Measurements from ENCODE around the gene PRDM4.

PRDM4 gene

DNA sequence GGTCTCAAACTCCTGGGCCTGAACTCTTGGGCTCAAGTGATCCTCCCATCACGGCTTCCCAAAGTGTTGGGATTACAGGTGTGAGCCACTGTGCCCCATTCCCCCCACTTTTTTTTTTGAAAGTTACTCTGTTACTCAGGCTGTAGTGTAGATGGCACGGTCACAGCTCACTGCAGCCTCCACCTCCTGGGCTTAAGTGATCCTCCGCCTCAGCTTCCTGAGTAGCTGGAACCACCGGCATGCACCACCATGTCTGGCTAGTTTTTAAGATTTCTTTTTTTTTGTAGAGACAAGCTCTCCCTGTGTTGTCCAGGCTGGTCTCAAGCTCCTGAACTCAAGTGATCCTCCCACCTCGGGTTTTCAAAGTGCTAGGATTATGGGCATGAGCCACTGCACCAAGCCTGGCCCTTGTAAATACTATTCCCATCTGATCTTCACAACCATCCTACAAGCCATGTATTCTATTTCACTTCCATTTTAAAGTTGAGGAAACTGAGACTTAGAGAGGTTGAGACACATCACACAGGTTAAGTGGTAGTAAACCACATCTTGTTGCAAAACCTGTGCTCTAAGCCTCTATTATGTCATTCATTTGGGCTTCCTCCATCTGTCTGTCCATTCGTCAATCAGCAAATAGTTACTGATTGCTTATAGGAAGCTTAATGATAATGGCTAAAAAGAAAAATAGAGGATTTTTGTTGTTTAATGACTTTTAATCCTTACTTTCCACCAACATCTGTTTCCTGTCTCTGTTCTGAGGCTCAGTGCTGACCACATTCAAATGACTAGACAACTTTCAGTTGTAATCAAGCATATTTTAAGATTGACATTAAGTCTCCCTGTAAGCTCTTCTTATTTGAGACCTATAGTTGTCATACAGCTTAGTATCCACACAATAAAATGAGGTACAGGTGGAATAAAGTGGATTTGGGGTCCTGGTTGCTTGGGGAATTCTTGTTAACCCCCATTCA, 22.8 kb upstream of the PRDM4 start:
- no peaks in the 10 kb centered on the region for H3K9me3 ChIP-seq (ENCODE audit: control insufficient read depth, low read length)
- peaks cover 19% of the 10 kb centered on the region for H3K27me3 ChIP-seq (replicated peaks; ENCODE audit: control insufficient read depth, insufficient read depth, low read length)
- no peak overlapping the region for H3K4me3 ChIP-seq (ENCODE audit: low read length)
- no peaks in the 10 kb centered on the region for H3K36me3 ChIP-seq (ENCODE audit: control insufficient read depth, insufficient read depth, low read length, severe bottlenecking)
- DNase-seq (ENCODE audit: low read depth), result no peak
- H3K4me1 ChIP-seq (ENCODE audit: control insufficient read depth, insufficient read depth, low read length), result no peaks in the 10 kb centered on the region
- no peak overlapping the region for H3K9ac ChIP-seq (ENCODE audit: low read length)

DNA sequence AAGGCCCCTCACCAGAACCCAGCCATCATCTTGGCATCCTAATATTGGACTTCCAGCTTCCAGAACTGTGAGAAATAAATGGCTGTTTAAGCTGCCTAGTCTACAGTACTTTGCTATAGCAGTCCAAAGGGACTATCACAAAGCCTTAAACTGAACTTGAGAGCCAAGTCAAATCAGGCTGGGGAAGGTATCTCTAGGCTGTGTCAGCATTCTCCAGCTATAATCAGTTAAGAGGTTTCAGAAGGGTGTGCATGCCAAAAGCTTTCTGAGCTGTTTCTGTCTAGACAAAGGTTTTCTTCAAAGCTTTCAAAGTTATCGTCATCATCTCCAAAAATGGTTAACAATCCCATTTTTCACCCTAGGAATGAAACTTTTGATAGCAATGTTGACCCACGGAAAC, 21.1 kb upstream of the PRDM4 start:
- no peak overlapping the region for H3K9ac ChIP-seq (ENCODE audit: low read length)
- H3K4me3 ChIP-seq (ENCODE audit: low read length), result no peak overlapping the region
- peaks cover 19% of the 10 kb centered on the region for H3K27me3 ChIP-seq (replicated peaks; ENCODE audit: control insufficient read depth, insufficient read depth, low read length)
- no peaks in the 10 kb centered on the region for H3K9me3 ChIP-seq (ENCODE audit: control insufficient read depth, low read length)
- H3K36me3 ChIP-seq (ENCODE audit: control insufficient read depth, insufficient read depth, low read length, severe bottlenecking), result no peaks in the 10 kb centered on the region
- DNase-seq (ENCODE audit: low read depth), result no peak
- no peaks in the 10 kb centered on the region for H3K4me1 ChIP-seq (ENCODE audit: control insufficient read depth, insufficient read depth, low read length)

DNA sequence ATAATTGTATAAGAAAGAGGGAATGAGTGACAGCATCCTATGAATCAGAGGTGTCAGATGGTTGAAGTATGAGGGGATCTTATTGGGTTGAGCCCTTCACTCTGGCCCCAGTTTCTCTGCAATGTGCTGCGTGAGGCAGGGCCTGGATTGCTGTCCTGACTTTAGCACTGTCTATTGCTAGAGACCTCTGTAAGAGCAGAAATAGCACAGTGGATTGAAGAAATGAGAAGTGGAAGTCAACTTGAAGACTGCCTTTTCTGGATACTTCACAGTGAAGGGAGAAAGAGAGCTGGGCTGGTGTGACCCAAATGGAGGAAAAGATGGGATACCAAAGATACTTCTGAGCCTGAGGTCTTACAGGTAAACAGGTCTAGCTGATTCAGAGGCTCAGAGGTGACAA, 19.4 kb upstream of the PRDM4 start:
- H3K36me3 ChIP-seq (ENCODE audit: control insufficient read depth, insufficient read depth, low read length, severe bottlenecking), result no peaks in the 10 kb centered on the region
- no peaks in the 10 kb centered on the region for H3K4me1 ChIP-seq (ENCODE audit: control insufficient read depth, insufficient read depth, low read length)
- no peak for DNase-seq (ENCODE audit: low read depth)
- H3K4me3 ChIP-seq (ENCODE audit: low read length), result no peak overlapping the region
- no peak overlapping the region for H3K9ac ChIP-seq (ENCODE audit: low read length)
- H3K9me3 ChIP-seq (ENCODE audit: control insufficient read depth, low read length), result no peaks in the 10 kb centered on the region
- peaks cover 31% of the 10 kb centered on the region for H3K27me3 ChIP-seq (replicated peaks; ENCODE audit: control insufficient read depth, insufficient read depth, low read length)

DNA sequence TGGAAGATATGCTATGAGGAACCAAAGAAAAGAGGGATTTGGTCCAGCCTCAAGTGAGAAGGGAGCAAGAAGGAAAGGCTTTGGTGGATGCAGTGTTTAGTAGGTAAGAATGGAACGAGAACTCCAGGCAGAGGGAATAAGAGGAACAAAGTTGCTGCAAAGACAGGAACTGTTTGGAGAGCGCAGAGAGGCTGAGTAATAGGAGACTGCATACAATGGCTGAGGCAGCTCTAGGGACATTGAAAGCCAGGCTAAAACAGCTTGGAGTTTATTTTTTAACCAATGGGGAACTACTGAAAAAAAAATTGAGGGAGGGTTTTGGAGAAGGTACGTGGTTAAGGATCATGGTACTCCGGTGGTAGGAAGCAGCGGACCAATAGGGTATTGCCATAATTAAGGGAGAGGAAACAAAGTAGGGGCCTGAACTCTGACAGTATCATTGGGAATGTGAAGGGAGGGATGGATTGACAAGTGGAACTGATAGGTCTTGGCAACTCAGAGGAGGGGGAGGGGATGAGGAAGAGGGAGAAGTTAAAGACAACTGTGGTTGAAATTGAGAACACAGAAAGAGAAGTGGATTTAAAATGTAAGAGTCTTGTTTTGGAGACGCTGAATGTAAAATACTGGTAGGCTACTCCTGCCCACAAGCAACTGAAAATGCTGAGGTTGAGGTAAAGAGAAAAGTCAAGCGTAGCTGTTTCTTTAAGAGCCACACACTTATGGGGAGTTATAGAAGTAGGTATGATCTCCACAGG, 18.3 kb upstream of the PRDM4 start:
- Histone ChIP-seq H3K27me3 (replicated peaks; ENCODE audit: control insufficient read depth, insufficient read depth, low read length) (peaks cover 41% of the 10 kb centered on the region), H3K9me3 (ENCODE audit: control insufficient read depth, low read length) (no peaks in the 10 kb centered on the region), H3K36me3 (ENCODE audit: control insufficient read depth, insufficient read depth, low read length, severe bottlenecking) (no peaks in the 10 kb centered on the region), H3K9ac (ENCODE audit: low read length) (no peak overlapping the region), H3K4me3 (ENCODE audit: low read length) (no peak overlapping the region), H3K4me1 (ENCODE audit: control insufficient read depth, insufficient read depth, low read length) (no peaks in the 10 kb centered on the region)
- DNase-seq (ENCODE audit: low read depth), result no peak

DNA sequence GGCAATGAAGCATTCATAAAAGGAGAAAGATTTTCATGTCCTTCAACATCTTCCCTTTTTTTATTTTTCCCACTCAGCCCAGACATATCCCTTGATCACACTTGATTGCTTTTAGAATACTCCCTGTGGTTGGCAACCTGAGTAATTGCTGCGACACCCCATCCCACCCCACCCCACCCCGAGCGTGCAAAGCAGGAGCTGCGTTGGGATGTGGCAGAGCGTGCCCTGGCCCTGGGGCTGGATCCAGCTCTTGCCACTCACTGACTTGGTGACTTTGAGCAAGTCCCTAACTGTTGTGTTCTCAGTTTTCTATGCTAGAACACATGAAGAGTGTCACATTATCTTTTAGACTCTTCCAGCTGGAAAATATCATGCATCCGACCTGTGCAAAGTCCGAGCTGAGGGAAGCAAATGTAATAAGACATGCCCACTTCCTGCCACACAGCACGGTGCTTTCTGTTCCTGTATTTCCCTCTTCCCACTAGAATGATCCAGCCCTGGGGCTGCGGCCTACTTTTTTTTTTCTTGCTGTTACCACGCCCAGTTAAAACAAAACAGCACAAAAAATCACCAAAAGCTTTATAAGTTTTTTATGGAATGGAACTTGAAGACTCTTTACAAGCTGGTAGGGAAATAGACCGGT, 17.6 kb upstream of the PRDM4 start:
- peaks cover 48% of the 10 kb centered on the region for H3K27me3 ChIP-seq (replicated peaks; ENCODE audit: control insufficient read depth, insufficient read depth, low read length)

DNA sequence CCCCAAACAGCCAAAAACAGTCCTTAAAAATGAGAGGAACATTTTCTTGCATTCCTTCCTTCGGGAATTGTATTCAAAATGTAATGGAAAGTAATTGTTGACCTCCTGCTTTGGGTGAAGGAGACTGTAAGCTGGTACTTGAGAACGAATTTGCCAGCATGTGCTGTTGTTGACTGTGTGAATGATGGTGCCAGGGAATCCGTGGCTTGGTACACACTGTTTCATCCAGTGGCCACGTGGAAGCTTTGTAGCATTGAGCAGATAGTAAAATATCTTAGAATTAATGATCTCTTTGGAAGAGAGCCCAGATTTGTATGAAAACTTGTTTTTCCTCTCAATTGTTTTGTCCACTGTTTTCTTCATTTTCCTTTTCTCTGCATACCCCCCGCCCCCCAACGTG, 15.2 kb upstream of the PRDM4 start:
- Histone ChIP-seq H3K27me3 (replicated peaks; ENCODE audit: control insufficient read depth, insufficient read depth, low read length) (peaks cover 45% of the 10 kb centered on the region), H3K9ac (ENCODE audit: low read length) (no peak overlapping the region), H3K4me1 (ENCODE audit: control insufficient read depth, insufficient read depth, low read length) (no peaks in the 10 kb centered on the region), H3K9me3 (ENCODE audit: control insufficient read depth, low read length) (no peaks in the 10 kb centered on the region), H3K4me3 (ENCODE audit: low read length) (no peak overlapping the region), H3K36me3 (ENCODE audit: control insufficient read depth, insufficient read depth, low read length, severe bottlenecking) (no peaks in the 10 kb centered on the region)
- no peak for DNase-seq (ENCODE audit: low read depth)

More for the DNA sequence above, 17.6 kb upstream of the PRDM4 start:
- Histone ChIP-seq H3K9ac (ENCODE audit: low read length) (no peak overlapping the region), H3K9me3 (ENCODE audit: control insufficient read depth, low read length) (no peaks in the 10 kb centered on the region), H3K4me3 (ENCODE audit: low read length) (no peak overlapping the region), H3K36me3 (ENCODE audit: control insufficient read depth, insufficient read depth, low read length, severe bottlenecking) (no peaks in the 10 kb centered on the region), H3K4me1 (ENCODE audit: control insufficient read depth, insufficient read depth, low read length) (no peaks in the 10 kb centered on the region)
- DNase-seq (ENCODE audit: low read depth), result no peak

DNA sequence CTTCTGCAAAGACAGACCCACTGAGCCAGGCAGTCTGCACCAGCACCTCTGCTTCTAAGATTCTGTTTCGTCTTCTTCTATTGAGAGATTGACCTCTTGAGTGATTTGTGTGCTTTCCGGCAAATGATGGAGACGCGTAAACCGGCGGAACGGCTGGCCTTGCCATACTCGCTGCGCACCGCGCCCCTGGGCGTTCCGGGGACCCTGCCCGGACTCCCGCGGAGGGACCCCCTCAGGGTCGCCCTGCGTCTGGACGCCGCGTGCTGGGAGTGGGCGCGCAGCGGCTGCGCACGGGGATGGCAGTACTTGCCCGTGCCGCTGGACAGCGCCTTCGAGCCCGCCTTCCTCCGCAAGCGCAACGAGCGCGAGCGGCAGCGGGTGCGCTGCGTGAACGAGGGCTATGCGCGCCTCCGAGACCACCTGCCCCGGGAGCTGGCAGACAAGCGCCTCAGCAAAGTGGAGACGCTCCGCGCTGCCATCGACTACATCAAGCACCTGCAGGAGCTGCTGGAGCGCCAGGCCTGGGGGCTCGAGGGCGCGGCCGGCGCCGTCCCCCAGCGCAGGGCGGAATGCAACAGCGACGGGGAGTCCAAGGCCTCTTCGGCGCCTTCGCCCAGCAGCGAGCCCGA, 14.3 kb upstream of the PRDM4 start:
- Histone ChIP-seq H3K36me3 (ENCODE audit: control insufficient read depth, insufficient read depth, low read length, severe bottlenecking) (no peaks in the 10 kb centered on the region), H3K9ac (ENCODE audit: low read length) (no peak overlapping the region), H3K4me3 (ENCODE audit: low read length) (no peak overlapping the region), H3K4me1 (ENCODE audit: control insufficient read depth, insufficient read depth, low read length) (no peaks in the 10 kb centered on the region), H3K9me3 (ENCODE audit: control insufficient read depth, low read length) (no peaks in the 10 kb centered on the region), H3K27me3 (replicated peaks; ENCODE audit: control insufficient read depth, insufficient read depth, low read length) (peaks cover 40% of the 10 kb centered on the region)
- no peak for DNase-seq (ENCODE audit: low read depth)

DNA sequence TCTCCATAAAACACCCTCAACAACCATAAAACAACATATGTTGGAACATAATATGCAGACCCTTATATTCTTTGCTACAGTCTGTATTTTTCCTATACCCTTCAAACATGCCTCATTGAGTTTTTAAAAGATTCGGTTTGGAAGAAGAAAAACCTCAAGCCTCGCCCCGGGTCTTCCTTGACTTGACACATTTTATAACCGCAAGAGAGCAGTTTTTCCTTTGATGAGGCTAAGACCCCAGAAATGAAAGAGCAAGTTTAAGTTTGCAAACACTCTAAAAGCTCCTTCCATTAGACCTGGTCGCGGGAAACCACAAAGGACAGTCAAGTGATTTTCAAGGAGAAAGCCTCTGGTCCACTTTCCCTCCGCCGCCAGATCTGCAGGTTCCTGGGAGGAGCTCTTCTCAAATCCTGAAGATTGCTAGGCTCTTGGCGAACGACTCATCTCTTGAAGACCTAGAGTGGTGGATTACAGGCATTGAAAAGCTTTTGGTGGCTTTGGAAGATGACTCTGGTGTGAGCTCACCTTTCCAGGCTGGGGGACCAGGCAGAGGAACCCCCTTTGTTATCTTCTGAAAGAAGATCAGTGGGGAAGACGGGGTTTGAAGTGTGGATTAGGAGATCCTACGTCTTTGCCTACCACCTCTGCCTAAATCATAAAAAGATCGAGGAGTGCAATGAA, 13.6 kb upstream of the PRDM4 start, which contains the start of gene ASCL4:
Gene ASCL4, plus strand, starts transcription at position 356 of the 681 bp plus-strand sequence. CDS start 515 bp downstream, outside the sequence.
- no peaks in the 10 kb centered on the region for H3K36me3 ChIP-seq (ENCODE audit: control insufficient read depth, insufficient read depth, low read length, severe bottlenecking)
- H3K9me3 ChIP-seq (ENCODE audit: control insufficient read depth, low read length), result no peaks in the 10 kb centered on the region
- H3K4me1 ChIP-seq (ENCODE audit: control insufficient read depth, insufficient read depth, low read length), result no peaks in the 10 kb centered on the region
- peaks cover 39% of the 10 kb centered on the region for H3K27me3 ChIP-seq (replicated peaks; ENCODE audit: control insufficient read depth, insufficient read depth, low read length)
- DNase-seq (ENCODE audit: low read depth), result no peak
- H3K4me3 ChIP-seq (ENCODE audit: low read length), result no peak within 1 kb of the TSS
- H3K9ac ChIP-seq (ENCODE audit: low read length), result no peak within 1 kb of the TSS

DNA sequence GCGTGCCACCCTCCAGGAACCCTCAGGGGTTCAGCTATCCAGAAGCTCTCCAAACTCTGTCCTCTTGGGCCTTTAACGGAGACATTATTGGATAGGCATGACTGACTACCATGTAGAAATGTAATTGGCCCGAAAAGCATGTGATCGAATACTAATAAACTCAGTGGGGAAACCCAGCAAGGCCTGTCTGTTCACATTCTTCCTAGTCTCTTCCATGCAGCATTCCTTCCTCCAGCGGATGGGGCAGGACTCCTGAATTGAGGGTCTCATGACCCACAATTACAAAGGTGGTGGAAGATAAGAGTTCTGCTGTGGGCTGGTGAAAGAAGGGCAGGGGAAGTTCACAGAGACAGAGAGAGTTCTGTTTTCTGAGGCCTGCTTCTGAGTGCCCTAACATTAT, 6.5 kb upstream of the PRDM4 start:
- no peak overlapping the region for H3K9ac ChIP-seq (ENCODE audit: low read length)
- no peaks in the 10 kb centered on the region for H3K27me3 ChIP-seq (replicated peaks; ENCODE audit: control insufficient read depth, insufficient read depth, low read length)
- H3K36me3 ChIP-seq (ENCODE audit: control insufficient read depth, insufficient read depth, low read length, severe bottlenecking), result no peaks in the 10 kb centered on the region
- DNase-seq (ENCODE audit: low read depth), result no peak
- no peak overlapping the region for H3K4me3 ChIP-seq (ENCODE audit: low read length)
- no peaks in the 10 kb centered on the region for H3K4me1 ChIP-seq (ENCODE audit: control insufficient read depth, insufficient read depth, low read length)
- H3K9me3 ChIP-seq (ENCODE audit: control insufficient read depth, low read length), result no peaks in the 10 kb centered on the region

DNA sequence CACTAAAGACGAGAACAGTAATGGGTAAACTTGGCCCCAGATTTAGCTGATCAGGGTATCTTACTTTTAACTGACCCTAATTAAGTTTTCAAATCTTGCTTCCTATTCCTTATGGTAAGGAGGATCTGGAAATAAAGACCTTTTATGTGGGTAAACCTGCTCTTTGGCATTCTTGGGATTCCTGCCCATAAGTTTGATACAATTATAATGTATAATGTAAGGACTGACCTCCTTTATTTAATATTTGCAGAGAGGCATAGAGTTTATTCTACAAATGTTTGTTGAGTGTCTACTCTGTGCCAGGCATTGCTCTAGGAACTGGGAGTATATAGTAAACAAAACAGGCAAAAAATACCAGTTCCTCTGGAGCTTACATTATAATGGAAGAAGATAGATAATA, 4.4 kb upstream of the PRDM4 start:
- Histone ChIP-seq H3K4me3 (ENCODE audit: low read length) (no peak overlapping the region), H3K9ac (ENCODE audit: low read length) (no peak overlapping the region), H3K4me1 (ENCODE audit: control insufficient read depth, insufficient read depth, low read length) (peaks cover 4% of the 10 kb centered on the region), H3K36me3 (ENCODE audit: control insufficient read depth, insufficient read depth, low read length, severe bottlenecking) (no peaks in the 10 kb centered on the region), H3K9me3 (ENCODE audit: control insufficient read depth, low read length) (no peaks in the 10 kb centered on the region), H3K27me3 (replicated peaks; ENCODE audit: control insufficient read depth, insufficient read depth, low read length) (no peaks in the 10 kb centered on the region)
- no peak for DNase-seq (ENCODE audit: low read depth)

All from adipocyte (in vitro differentiated cells).